Fibroblast of lung (primary cell): ENCODE results near the gene NFATC2IP. TPM values are rescaled to one million over a fixed set of nuclear protein-coding genes. Genes with fewer than 3 reads are reported as not detected.

Experiments used
- DNase-seq, 2 donors: peaks; one replicate each; pipeline versions ENCODE4 v3.0.0 to v3.0.0-alpha.2; 2010; ENCODE audit warnings: low read depth in 2 of 2
- H2AFZ ChIP-seq: 2 replicates; pipeline ENCODE4 v1.5.1; 2012; ENCODE audit warnings: low read length, control low read depth, inconsistent platforms
- H3K27ac ChIP-seq: 2 replicates; pipeline ENCODE4 v1.5.1; 2011; ENCODE audit warnings: low read length, control low read depth; ENCODE audit not compliant: insufficient read depth
- H3K27me3 ChIP-seq: 2 replicates; pipeline ENCODE4 v1.5.1; 2011; ENCODE audit warnings: mild to moderate bottlenecking, low read length; ENCODE audit not compliant: control insufficient read depth, insufficient read depth
- H3K36me3 ChIP-seq: 2 replicates; pipeline ENCODE4 v1.5.1; 2011; ENCODE audit warnings: low read length; ENCODE audit not compliant: control insufficient read depth, insufficient read depth
- H3K4me1 ChIP-seq: 2 replicates; pipeline ENCODE4 v1.5.1; 2011; ENCODE audit warnings: low read length; ENCODE audit not compliant: control insufficient read depth, insufficient read depth; ENCODE audit errors: extremely low read depth
- H3K4me2 ChIP-seq: 2 replicates; pipeline ENCODE4 v1.5.1; 2011; ENCODE audit warnings: low read length, control low read depth; ENCODE audit not compliant: insufficient read depth; ENCODE audit errors: extremely low read depth
- H3K4me3 ChIP-seq, 4 experiments: fragments of 200-600 bp in 1 of 4; sonication (generic) in 1 of 4; replicated peaks in 1 of 4; 2 replicates each; pipeline ENCODE4 v1.5.1; 2011 to 2016; ENCODE audit warnings: low read length in 4 of 4, low read depth in 3 of 4, mild to moderate bottlenecking in 3 of 4, control low read depth in 2 of 4, inconsistent platforms in 1 of 4, mixed read lengths in 1 of 4; ENCODE audit not compliant: insufficient read depth in 1 of 4; ENCODE audit errors: control extremely low read depth in 1 of 4
- H3K79me2 ChIP-seq: 2 replicates; pipeline ENCODE4 v1.5.1; 2012; ENCODE audit warnings: mild to moderate bottlenecking, low read length, inconsistent platforms; ENCODE audit not compliant: control insufficient read depth, insufficient read depth
- H3K9ac ChIP-seq: 2 replicates; pipeline ENCODE4 v1.5.1; 2011; ENCODE audit warnings: mild to moderate bottlenecking, low read length, control low read depth; ENCODE audit not compliant: insufficient read depth
- H3K9me3 ChIP-seq: 2 replicates; pipeline ENCODE4 v1.5.1; 2012; ENCODE audit warnings: low read depth, low read length; ENCODE audit not compliant: control insufficient read depth, insufficient read depth
- H4K20me1 ChIP-seq: 2 replicates; pipeline ENCODE4 v1.5.1; 2011; ENCODE audit warnings: low read length; ENCODE audit not compliant: control insufficient read depth, insufficient read depth; ENCODE audit errors: extremely low read depth
- EZH2 ChIP-seq: IDR thresholded peaks from 2 replicates; pipeline ENCODE4 v1.5.1; 2012; ENCODE audit warnings: low read length, control low read depth, mild to moderate bottlenecking; ENCODE audit errors: missing control alignments
- polyA plus RNA-seq, 2 donors: library from polyadenylated mRNA; depleted of rRNA in 1 of 2; stranded (reverse) in 1 of 2; unstranded in 1 of 2; fragments of >200 nt; gene quantifications; 2 replicates each; pipeline ENCODE4 v1.2.1, GENCODE V29; 2011 to 2012; ENCODE audit warnings: missing spikeins in 1 of 2
- total RNA-seq: library from RNA; depleted of rRNA; stranded (reverse); fragments of >200 nt; gene quantifications from 2 replicates; pipeline ENCODE4 v1.2.1, GENCODE V29; 2014
- TF ChIP-seq, protein P1 (sequence below), 2 donors: IDR thresholded peaks in 1 of 2; conservative IDR thresholded peaks in 1 of 2; 1 replicate in 1 of 2; 2 replicates in 1 of 2; pipeline ENCODE4 v1.5.1; 2011 to 2012; ENCODE audit warnings: low read length in 2 of 2, control low read depth in 1 of 2, inconsistent platforms in 1 of 2, low read depth in 1 of 2, mild to moderate bottlenecking in 1 of 2

The NFATC2IP gene
- total and polyA plus RNA-seq, 2 donors (not counting 1 experiment from before 2014, with no cell fraction given): 16.0 to 25.6 TPM

DNA sequence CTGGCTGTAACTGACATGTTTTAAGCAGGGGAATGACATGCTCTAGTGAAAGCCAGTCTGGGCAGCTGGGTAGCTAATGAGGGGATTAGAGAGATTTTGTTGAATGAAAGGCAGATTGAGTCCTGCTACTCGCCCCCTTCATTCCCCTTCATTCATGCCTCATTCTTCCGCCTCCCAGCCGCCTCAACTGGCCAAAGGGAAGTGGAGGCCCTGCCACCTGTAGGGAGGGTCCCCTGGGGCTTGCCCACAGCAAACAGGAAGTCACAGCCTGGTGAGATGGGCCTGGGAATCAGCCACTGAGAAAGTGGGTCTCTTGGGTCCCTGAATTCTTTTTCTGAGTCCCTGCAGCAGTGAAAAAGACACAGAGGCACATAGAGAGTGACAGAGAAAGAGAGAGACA is 20.1 kb upstream of the NFATC2IP start:
- Histone ChIP-seq H3K4me1 (no peaks in the 10 kb centered on the region), H3K9me3 (no peaks in the 10 kb centered on the region), H3K27me3 (no peaks in the 10 kb centered on the region), H3K79me2 (no peaks in the 10 kb centered on the region), H2AFZ (no peak overlapping the region), H3K4me2 (no peak overlapping the region), H3K4me3 (no peak overlapping the region), H4K20me1 (no peaks in the 10 kb centered on the region), H3K27ac (no peak overlapping the region), H3K36me3 (no peaks in the 10 kb centered on the region), H3K9ac (no peak overlapping the region)
- TF ChIP-seq, protein P1, sequence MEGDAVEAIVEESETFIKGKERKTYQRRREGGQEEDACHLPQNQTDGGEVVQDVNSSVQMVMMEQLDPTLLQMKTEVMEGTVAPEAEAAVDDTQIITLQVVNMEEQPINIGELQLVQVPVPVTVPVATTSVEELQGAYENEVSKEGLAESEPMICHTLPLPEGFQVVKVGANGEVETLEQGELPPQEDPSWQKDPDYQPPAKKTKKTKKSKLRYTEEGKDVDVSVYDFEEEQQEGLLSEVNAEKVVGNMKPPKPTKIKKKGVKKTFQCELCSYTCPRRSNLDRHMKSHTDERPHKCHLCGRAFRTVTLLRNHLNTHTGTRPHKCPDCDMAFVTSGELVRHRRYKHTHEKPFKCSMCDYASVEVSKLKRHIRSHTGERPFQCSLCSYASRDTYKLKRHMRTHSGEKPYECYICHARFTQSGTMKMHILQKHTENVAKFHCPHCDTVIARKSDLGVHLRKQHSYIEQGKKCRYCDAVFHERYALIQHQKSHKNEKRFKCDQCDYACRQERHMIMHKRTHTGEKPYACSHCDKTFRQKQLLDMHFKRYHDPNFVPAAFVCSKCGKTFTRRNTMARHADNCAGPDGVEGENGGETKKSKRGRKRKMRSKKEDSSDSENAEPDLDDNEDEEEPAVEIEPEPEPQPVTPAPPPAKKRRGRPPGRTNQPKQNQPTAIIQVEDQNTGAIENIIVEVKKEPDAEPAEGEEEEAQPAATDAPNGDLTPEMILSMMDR (conservative IDR thresholded peaks at IDR 0.05 in 1 of 2, IDR thresholded peaks at IDR 0.05 in 1 of 2; ENCODE audit: low read depth in 1 of 2, low read length in 2 of 2): no peak
- no peak for DNase-seq

DNA sequence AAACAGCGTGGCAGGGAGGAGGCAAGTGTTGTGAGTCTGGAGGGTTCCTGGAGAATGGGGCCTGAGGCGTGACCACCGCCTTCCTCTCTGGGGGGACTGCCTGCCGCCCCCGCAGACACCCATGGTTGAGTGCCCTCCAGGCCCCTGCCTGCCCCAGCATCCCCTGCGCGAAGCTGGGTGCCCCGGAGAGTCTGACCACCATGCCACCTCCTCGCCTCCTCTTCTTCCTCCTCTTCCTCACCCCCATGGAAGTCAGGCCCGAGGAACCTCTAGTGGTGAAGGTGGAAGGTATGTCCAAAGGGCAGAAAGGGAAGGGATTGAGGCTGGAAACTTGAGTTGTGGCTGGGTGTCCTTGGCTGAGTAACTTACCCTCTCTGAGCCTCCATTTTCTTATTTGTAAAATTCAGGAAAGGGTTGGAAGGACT is 18.9 kb upstream of the NFATC2IP start, which contains the start of gene CD19:
Gene CD19 (plus strand): TSS at position 171 of the 425 bp plus-strand sequence. CDS start 30 bp downstream, at position 201.
- H2AFZ ChIP-seq: no peak within 1 kb of the TSS
- no peak for DNase-seq
- no peak for TF ChIP-seq EZH2
- TF ChIP-seq, protein P1 (conservative IDR thresholded peaks at IDR 0.05 in 1 of 2, IDR thresholded peaks at IDR 0.05 in 1 of 2; ENCODE audit: low read depth in 1 of 2, low read length in 2 of 2): no peak

DNA sequence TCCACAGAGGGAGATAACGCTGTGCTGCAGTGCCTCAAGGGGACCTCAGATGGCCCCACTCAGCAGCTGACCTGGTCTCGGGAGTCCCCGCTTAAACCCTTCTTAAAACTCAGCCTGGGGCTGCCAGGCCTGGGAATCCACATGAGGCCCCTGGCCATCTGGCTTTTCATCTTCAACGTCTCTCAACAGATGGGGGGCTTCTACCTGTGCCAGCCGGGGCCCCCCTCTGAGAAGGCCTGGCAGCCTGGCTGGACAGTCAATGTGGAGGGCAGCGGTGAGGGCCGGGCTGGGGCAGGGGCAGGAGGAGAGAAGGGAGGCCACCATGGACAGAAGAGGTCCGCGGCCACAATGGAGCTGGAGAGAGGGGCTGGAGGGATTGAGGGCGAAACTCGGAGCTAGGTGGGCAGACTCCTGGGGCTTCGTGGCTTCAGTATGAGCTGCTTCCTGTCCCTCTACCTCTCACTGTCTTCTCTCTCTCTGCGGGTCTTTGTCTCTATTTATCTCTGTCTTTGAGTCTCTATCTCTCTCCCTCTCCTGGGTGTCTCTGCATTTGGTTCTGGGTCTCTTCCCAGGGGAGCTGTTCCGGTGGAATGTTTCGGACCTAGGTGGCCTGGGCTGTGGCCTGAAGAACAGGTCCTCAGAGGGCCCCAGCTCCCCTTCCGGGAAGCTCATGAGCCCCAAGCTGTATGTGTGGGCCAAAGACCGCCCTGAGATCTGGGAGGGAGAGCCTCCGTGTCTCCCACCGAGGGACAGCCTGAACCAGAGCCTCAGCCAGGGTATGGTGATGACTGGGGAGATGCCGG is 18.2 kb upstream of the NFATC2IP start:
- Histone ChIP-seq H3K9me3 (no peaks in the 10 kb centered on the region), H3K36me3 (no peaks in the 10 kb centered on the region), H3K27ac (no peak overlapping the region), H3K79me2 (no peaks in the 10 kb centered on the region), H2AFZ (no peak overlapping the region), H3K9ac (no peak overlapping the region), H4K20me1 (no peaks in the 10 kb centered on the region), H3K4me3 (no peak overlapping the region), H3K27me3 (no peaks in the 10 kb centered on the region), H3K4me1 (no peaks in the 10 kb centered on the region), H3K4me2 (no peak overlapping the region)
- DNase-seq: no peak
- no peak for TF ChIP-seq EZH2
- TF ChIP-seq, protein P1 (conservative IDR thresholded peaks at IDR 0.05 in 1 of 2, IDR thresholded peaks at IDR 0.05 in 1 of 2; ENCODE audit: low read depth in 1 of 2, low read length in 2 of 2): no peak

More for the DNA sequence above, 18.9 kb upstream of the NFATC2IP start, which contains the start of gene CD19:
- Histone ChIP-seq H3K9me3 (no peaks in the 10 kb centered on the region), H3K4me1 (no peaks in the 10 kb centered on the region), H4K20me1 (no peaks in the 10 kb centered on the region), H3K27me3 (no peaks in the 10 kb centered on the region), H3K9ac (no peak within 1 kb of the TSS), H3K36me3 (no peaks in the 10 kb centered on the region), H3K4me3 (no peak within 1 kb of the TSS), H3K4me2 (no peak within 1 kb of the TSS), H3K27ac (no peak within 1 kb of the TSS), H3K79me2 (no peaks in the 10 kb centered on the region)
